Adrenal gland (tissue), 12 donors: ENCODE results near the gene NUDT3. TPM values are rescaled to one million over a fixed set of nuclear protein-coding genes. Genes with fewer than 3 reads are reported as not detected.

ENCODE experiments used
- DNase-seq, 7 donors: peaks; one replicate each; pipeline ENCODE4 v3.0.0-alpha.2; 2019 to 2020
- H3K27ac ChIP-seq, 5 donors: fragments of 200-600 bp; sonication (generic) in 4 of 5; 1 replicate in 3 of 5; 2 replicates in 2 of 5; pipeline versions ENCODE4 v1.5.1 to v1.8.0; 2016 to 2020; ENCODE audit warnings: mild to moderate bottlenecking in 1 of 5
- H3K27me3 ChIP-seq: fragments of 200-600 bp; 2 replicates; pipeline ENCODE4 v1.8.0; 2021
- H3K36me3 ChIP-seq, 2 donors: fragments of 200-600 bp; replicated peaks in 1 of 2; 1 replicate in 1 of 2; 2 replicates in 1 of 2; pipeline versions ENCODE4 v1.5.1 to v1.8.0; 2018 to 2022
- H3K4me1 ChIP-seq, 2 donors: fragments of 200-600 bp; replicated peaks in 1 of 2; 1 replicate in 1 of 2; 2 replicates in 1 of 2; pipeline versions ENCODE4 v1.5.1 to v1.8.0; 2018 to 2021
- H3K4me3 ChIP-seq, 4 donors: fragments of 200-600 bp; sonication (generic) in 3 of 4; one replicate each; pipeline ENCODE4 v1.5.1; 2016 to 2018
- H3K9me3 ChIP-seq, 3 donors: fragments of 200-600 bp; sonication (generic) in 1 of 3; replicated peaks in 1 of 3; 1 replicate in 2 of 3; 2 replicates in 1 of 3; pipeline versions ENCODE4 v1.5.1 to v1.8.0; 2016 to 2021
- POLR2A ChIP-seq, 2 donors: fragments of 450-650 bp; IDR thresholded peaks; one replicate each; pipeline ENCODE4 v1.6.1; 2017; ENCODE audit warnings: antibody characterized with exemption in 2 of 2, mild to moderate bottlenecking in 2 of 2, moderate library complexity in 1 of 2
- WGBS, 4 donors: extraction: QIAGEN DNeasy Blood & Tissue Kit in 2 of 4; methylation state at CpG; one replicate each; pipeline versions ENCODE4 v1.1.5 to v1.1.7; 2013 to 2017; 5-methylcytosine and 5-hydroxymethylcytosine counted together
- intact Hi-C, 2 donors: fragments of 100-400 bp; cut with DNase I; formaldehyde crosslinking; loops; one replicate each; pipeline versions ENCODE4 v1.14.1 to v1.15.0; 2022 to 2023
- polyA plus RNA-seq, 3 donors: library from polyadenylated mRNA; stranded (reverse); fragments of 200-250 nt in 2 of 3; fragments of 350-450 nt in 1 of 3; fragmentation: Illumina TruSeq in 1 of 3; extraction: RNeasy Lipid Tissue Mini Kit (QIAGEN cat#74804) in 1 of 3; gene quantifications; one replicate each; pipeline ENCODE4 v1.2.3, GENCODE V29; 2013 to 2014
- total RNA-seq, 9 donors: library from RNA; depleted of rRNA in 4 of 9; stranded (reverse); fragments of >200 nt in 4 of 9; fragments of 120-200 nt in 1 of 9; fragmentation: NEBNext Ultra II Directional in 1 of 9; extraction: Animal tissue kit (Norgen Biotek cat#: 25700) in 1 of 9; gene quantifications; one replicate each; pipeline versions ENCODE4 v1.1.0 to v1.2.4, GENCODE V29; 2013 to 2023
- TF ChIP-seq, protein P1 (sequence below), 6 experiments: fragments of 450-650 bp in 4 of 6; fragments of 200-600 bp in 2 of 6; sonication (generic) in 1 of 6; IDR thresholded peaks; 1 replicate in 5 of 6; 2 replicates in 1 of 6; pipeline versions ENCODE4 v1.5.1 to v1.8.0; 2016 to 2021; ENCODE audit warnings: antibody characterized with exemption in 6 of 6, mild to moderate bottlenecking in 2 of 6, moderate library complexity in 1 of 6
- donor health status: healthy with polysubstance abuse.
- donor health status: Bipolar disorder and iron deficiency.
- donor health status: DM: yes; HTN: yes; CAD: no.
- donor health status: DM: no; HTN: no; CAD: no.
- donor health status: DM: no; HTN: no; CAD: no.
- donor health status: DM: yes; HTN: yes; CAD: no.

The NUDT3 gene
- total and polyA plus RNA-seq, 12 donors: 18.2 to 56.3 (median 40.9) TPM

DNA sequence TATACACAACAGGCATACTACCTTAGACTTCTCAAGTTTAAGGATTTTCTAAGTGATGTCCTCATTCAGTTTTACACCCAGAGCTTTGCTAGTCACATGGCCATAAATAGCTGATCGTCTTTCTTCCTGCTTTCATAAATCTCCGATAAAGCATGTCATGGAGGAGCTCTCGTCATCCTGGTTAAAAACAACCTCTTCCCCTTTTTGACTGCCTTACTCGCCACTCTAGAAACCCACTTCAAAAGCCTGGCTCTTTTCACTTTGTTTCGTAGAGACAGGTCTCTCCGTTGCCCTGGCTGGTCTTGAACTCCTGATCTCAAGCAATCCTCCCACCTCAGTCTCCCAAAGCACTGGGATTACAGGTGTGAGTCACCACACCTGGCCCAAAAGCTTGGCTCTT is 76.7 kb downstream of the NUDT3 start:
- DNase-seq: no peak
- intact Hi-C loops: no loop called here
- WGBS, 4 donors: 55 to 64% (median 61%) methylated on average over 6 of the region's 6 CpGs
- Histone ChIP-seq H3K36me3 (no peaks in the 10 kb centered on the region), H3K9me3 (no peaks in the 10 kb centered on the region), H3K27ac (peak overlapping the region in 3 of 5 donors; percentile 22 to 57 (median 40)), H3K4me1 (peaks cover 8 to 53% of the 10 kb centered on the region in 2 donors), H3K27me3 (no peaks in the 10 kb centered on the region), H3K4me3 (no peak overlapping the region)
- TF ChIP-seq POLR2A (IDR thresholded peaks at IDR 0.05): no peak
- TF ChIP-seq, protein P1, sequence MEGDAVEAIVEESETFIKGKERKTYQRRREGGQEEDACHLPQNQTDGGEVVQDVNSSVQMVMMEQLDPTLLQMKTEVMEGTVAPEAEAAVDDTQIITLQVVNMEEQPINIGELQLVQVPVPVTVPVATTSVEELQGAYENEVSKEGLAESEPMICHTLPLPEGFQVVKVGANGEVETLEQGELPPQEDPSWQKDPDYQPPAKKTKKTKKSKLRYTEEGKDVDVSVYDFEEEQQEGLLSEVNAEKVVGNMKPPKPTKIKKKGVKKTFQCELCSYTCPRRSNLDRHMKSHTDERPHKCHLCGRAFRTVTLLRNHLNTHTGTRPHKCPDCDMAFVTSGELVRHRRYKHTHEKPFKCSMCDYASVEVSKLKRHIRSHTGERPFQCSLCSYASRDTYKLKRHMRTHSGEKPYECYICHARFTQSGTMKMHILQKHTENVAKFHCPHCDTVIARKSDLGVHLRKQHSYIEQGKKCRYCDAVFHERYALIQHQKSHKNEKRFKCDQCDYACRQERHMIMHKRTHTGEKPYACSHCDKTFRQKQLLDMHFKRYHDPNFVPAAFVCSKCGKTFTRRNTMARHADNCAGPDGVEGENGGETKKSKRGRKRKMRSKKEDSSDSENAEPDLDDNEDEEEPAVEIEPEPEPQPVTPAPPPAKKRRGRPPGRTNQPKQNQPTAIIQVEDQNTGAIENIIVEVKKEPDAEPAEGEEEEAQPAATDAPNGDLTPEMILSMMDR (IDR thresholded peaks at IDR 0.05): no peak

GRCh38 chr6:34315256-34315655 is 77.2 kb downstream of the NUDT3 start:
- Histone ChIP-seq H3K9me3 (no peaks in the 10 kb centered on the region), H3K4me3 (no peak overlapping the region), H3K27ac (no peak overlapping the region), H3K36me3 (no peaks in the 10 kb centered on the region), H3K27me3 (no peaks in the 10 kb centered on the region), H3K4me1 (peaks cover 8 to 53% of the 10 kb centered on the region in 2 donors)
- intact Hi-C loops: no loop called here
- WGBS, 4 donors: 92 to 100% (median 94%) methylated on average over 1 of the region's 1 CpG
- no peak for TF ChIP-seq POLR2A (IDR thresholded peaks at IDR 0.05)
- TF ChIP-seq, protein P1 (IDR thresholded peaks at IDR 0.05): no peak
- no peak for DNase-seq

- no peaks in the 10 kb centered on the region for H3K27me3 ChIP-seq
- H3K9me3 ChIP-seq: no peaks in the 10 kb centered on the region
- H3K27ac ChIP-seq: no peak overlapping the region
- no peaks in the 10 kb centered on the region for H3K36me3 ChIP-seq
- intact Hi-C loops: no loop called here
- peaks cover 0 to 38% of the 10 kb centered on the region in 2 donors for H3K4me1 ChIP-seq
- DNase-seq: no peak
- H3K4me3 ChIP-seq: no peak overlapping the region
- 85 to 96% (median 96%) methylated on average over 4 of the region's 4 CpGs for WGBS, 4 donors
- TF ChIP-seq, protein P1 (IDR thresholded peaks at IDR 0.05): no peak
- no peak for TF ChIP-seq POLR2A (IDR thresholded peaks at IDR 0.05)
Observed at GRCh38 chr6:34312259-34312658, 80.2 kb downstream of the NUDT3 start.

DNA sequence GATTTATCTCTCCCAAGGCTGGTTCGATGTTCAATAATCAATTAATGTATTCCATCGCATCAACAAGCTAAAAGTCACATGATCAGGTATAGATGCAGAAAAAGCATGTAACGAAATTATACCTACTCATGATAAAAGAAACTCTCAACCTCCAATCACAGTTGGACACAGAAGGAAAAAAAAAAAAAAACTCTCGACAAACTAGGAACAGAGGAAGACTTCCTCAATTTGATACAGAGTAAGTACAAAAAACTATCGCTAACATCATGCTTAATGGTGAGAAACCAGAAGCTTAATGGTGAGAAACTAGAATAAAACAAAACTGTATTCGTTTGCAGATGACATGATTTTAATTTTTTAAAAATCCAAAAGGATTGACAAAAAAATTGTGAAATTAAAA is 81.7 kb downstream of the NUDT3 start:
- DNase-seq: no peak
- intact Hi-C loops: no loop called here
- TF ChIP-seq, protein P1 (IDR thresholded peaks at IDR 0.05): no peak
- no peak for TF ChIP-seq POLR2A (IDR thresholded peaks at IDR 0.05)
- Histone ChIP-seq H3K4me3 (no peak overlapping the region), H3K27ac (no peak overlapping the region), H3K36me3 (no peaks in the 10 kb centered on the region), H3K4me1 (peaks cover 0 to 28% of the 10 kb centered on the region in 2 donors), H3K27me3 (no peaks in the 10 kb centered on the region), H3K9me3 (no peaks in the 10 kb centered on the region)
- WGBS, 4 donors: 82 to 91% (median 90%) methylated on average over 6 of the region's 6 CpGs
